ENCODE measurements around the gene CNKSR2.

The CNKSR2 gene

GRCh38 chrX:21662761-21663160 is 288.5 kb downstream of the CNKSR2 start:
- Histone ChIP-seq H3K27ac (no peak overlapping the region), H2AFZ (ENCODE audit: low read depth) (no peak overlapping the region), H3K9ac (no peak overlapping the region), H3K4me3 (IDR thresholded peaks at IDR 0.05; ENCODE audit: insufficient read depth, low read depth, low read length) (no peak overlapping the region), H3K36me3 (ENCODE audit: insufficient read depth) (no peaks in the 10 kb centered on the region), H3K4me2 (no peak overlapping the region), H4K20me1 (ENCODE audit: insufficient read depth) (no peaks in the 10 kb centered on the region), H3K79me2 (ENCODE audit: insufficient read depth, low read depth) (no peaks in the 10 kb centered on the region), H3K27me3 (ENCODE audit: insufficient read depth, low read depth) (no peaks in the 10 kb centered on the region), H3K4me1 (ENCODE audit: low read depth, poor library complexity, severe bottlenecking) (no peaks in the 10 kb centered on the region)
- no peak for TF ChIP-seq CTCF (conservative IDR thresholded peaks at IDR 0.05; ENCODE audit: low read depth, low read length)

GRCh38 chrX:21666252-21666651 is 292.0 kb downstream of the CNKSR2 start:
- Histone ChIP-seq H3K4me3 (IDR thresholded peaks at IDR 0.05; ENCODE audit: insufficient read depth, low read depth, low read length) (no peak overlapping the region), H3K36me3 (ENCODE audit: insufficient read depth) (no peaks in the 10 kb centered on the region), H3K9ac (no peak overlapping the region)

GRCh38 chrX:21666679-21667078 is 292.5 kb downstream of the CNKSR2 start:
- Histone ChIP-seq H3K36me3 (ENCODE audit: insufficient read depth) (no peaks in the 10 kb centered on the region), H3K4me3 (IDR thresholded peaks at IDR 0.05; ENCODE audit: insufficient read depth, low read depth, low read length) (no peak overlapping the region), H2AFZ (ENCODE audit: low read depth) (no peak overlapping the region), H3K9ac (no peak overlapping the region), H3K4me2 (no peak overlapping the region), H3K27me3 (ENCODE audit: insufficient read depth, low read depth) (no peaks in the 10 kb centered on the region), H3K79me2 (ENCODE audit: insufficient read depth, low read depth) (no peaks in the 10 kb centered on the region), H4K20me1 (ENCODE audit: insufficient read depth) (no peaks in the 10 kb centered on the region), H3K4me1 (ENCODE audit: low read depth, poor library complexity, severe bottlenecking) (no peaks in the 10 kb centered on the region), H3K27ac (no peak overlapping the region)
- TF ChIP-seq CTCF (conservative IDR thresholded peaks at IDR 0.05; ENCODE audit: low read depth, low read length), result no peak

More at GRCh38 chrX:21666252-21666651, 292.0 kb downstream of the CNKSR2 start:
- H3K79me2 ChIP-seq (ENCODE audit: insufficient read depth, low read depth), result no peaks in the 10 kb centered on the region
- no peak for TF ChIP-seq CTCF (conservative IDR thresholded peaks at IDR 0.05; ENCODE audit: low read depth, low read length)
- no peaks in the 10 kb centered on the region for H3K27me3 ChIP-seq (ENCODE audit: insufficient read depth, low read depth)
- H3K27ac ChIP-seq, result no peak overlapping the region
- no peak overlapping the region for H3K4me2 ChIP-seq
- H2AFZ ChIP-seq (ENCODE audit: low read depth), result no peak overlapping the region
- no peaks in the 10 kb centered on the region for H3K4me1 ChIP-seq (ENCODE audit: low read depth, poor library complexity, severe bottlenecking)
- H4K20me1 ChIP-seq (ENCODE audit: insufficient read depth), result no peaks in the 10 kb centered on the region

GRCh38 chrX:21674430-21675186 is 300.4 kb downstream of the CNKSR2 start:
- H3K27me3 ChIP-seq (ENCODE audit: insufficient read depth, low read depth), result no peaks in the 10 kb centered on the region
- no peak overlapping the region for H3K4me2 ChIP-seq
- H2AFZ ChIP-seq (ENCODE audit: low read depth), result no peak overlapping the region
- no peak overlapping the region for H3K4me3 ChIP-seq (IDR thresholded peaks at IDR 0.05; ENCODE audit: insufficient read depth, low read depth, low read length)
- TF ChIP-seq CTCF (conservative IDR thresholded peaks at IDR 0.05; ENCODE audit: low read depth, low read length), result no peak
- H3K36me3 ChIP-seq (ENCODE audit: insufficient read depth), result no peaks in the 10 kb centered on the region
- H3K9ac ChIP-seq, result no peak overlapping the region
- no peaks in the 10 kb centered on the region for H4K20me1 ChIP-seq (ENCODE audit: insufficient read depth)
- H3K4me1 ChIP-seq (ENCODE audit: low read depth, poor library complexity, severe bottlenecking), result no peaks in the 10 kb centered on the region
- no peak overlapping the region for H3K27ac ChIP-seq
- no peaks in the 10 kb centered on the region for H3K79me2 ChIP-seq (ENCODE audit: insufficient read depth, low read depth)

All from KMS-11 (cell line).